Measurements from ENCODE around the gene RELL1. TPM values are rescaled to one million over a fixed set of nuclear protein-coding genes. Genes with fewer than 3 reads are reported as not detected.

Gene RELL1
- polyA plus RNA-seq, 1 donor from 2014 or later: 0.47 TPM

GRCh38 chr4:37628977-37629609 is 57.1 kb downstream of the RELL1 start:
- no peaks in the 10 kb centered on the region for H3K79me2 ChIP-seq (replicated peaks; ENCODE audit: insufficient read depth, low read length)
- H3K9me2 ChIP-seq (ENCODE audit: insufficient read depth, low read length): no peaks in the 10 kb centered on the region
- H3K4me3 ChIP-seq (ENCODE audit: low read length): no peak overlapping the region
- no peaks in the 10 kb centered on the region for H3K9me3 ChIP-seq (ENCODE audit: low read length)
- H3K27ac ChIP-seq (ENCODE audit: low read length): no peak overlapping the region
- no peaks in the 10 kb centered on the region for H3F3A ChIP-seq (ENCODE audit: insufficient read depth, low read length, poor library complexity, severe bottlenecking)
- H4K20me1 ChIP-seq (ENCODE audit: insufficient read depth): no peaks in the 10 kb centered on the region
- H3K4me2 ChIP-seq (ENCODE audit: low read length): no peak overlapping the region
- no peak overlapping the region for H2AFZ ChIP-seq (ENCODE audit: low read depth, low read length)
- H3K36me3 ChIP-seq (ENCODE audit: insufficient read depth, low read length): no peaks in the 10 kb centered on the region
- H3K27me3 ChIP-seq (ENCODE audit: insufficient read depth, low read depth, low read length): no peaks in the 10 kb centered on the region
- TF ChIP-seq, protein P1, sequence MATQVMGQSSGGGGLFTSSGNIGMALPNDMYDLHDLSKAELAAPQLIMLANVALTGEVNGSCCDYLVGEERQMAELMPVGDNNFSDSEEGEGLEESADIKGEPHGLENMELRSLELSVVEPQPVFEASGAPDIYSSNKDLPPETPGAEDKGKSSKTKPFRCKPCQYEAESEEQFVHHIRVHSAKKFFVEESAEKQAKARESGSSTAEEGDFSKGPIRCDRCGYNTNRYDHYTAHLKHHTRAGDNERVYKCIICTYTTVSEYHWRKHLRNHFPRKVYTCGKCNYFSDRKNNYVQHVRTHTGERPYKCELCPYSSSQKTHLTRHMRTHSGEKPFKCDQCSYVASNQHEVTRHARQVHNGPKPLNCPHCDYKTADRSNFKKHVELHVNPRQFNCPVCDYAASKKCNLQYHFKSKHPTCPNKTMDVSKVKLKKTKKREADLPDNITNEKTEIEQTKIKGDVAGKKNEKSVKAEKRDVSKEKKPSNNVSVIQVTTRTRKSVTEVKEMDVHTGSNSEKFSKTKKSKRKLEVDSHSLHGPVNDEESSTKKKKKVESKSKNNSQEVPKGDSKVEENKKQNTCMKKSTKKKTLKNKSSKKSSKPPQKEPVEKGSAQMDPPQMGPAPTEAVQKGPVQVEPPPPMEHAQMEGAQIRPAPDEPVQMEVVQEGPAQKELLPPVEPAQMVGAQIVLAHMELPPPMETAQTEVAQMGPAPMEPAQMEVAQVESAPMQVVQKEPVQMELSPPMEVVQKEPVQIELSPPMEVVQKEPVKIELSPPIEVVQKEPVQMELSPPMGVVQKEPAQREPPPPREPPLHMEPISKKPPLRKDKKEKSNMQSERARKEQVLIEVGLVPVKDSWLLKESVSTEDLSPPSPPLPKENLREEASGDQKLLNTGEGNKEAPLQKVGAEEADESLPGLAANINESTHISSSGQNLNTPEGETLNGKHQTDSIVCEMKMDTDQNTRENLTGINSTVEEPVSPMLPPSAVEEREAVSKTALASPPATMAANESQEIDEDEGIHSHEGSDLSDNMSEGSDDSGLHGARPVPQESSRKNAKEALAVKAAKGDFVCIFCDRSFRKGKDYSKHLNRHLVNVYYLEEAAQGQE (IDR thresholded peaks at IDR 0.05; ENCODE audit: borderline replicate concordance): no peak
- TF ChIP-seq EZH2 (IDR thresholded peaks at IDR 0.05; ENCODE audit: borderline replicate concordance, insufficient read depth, low read length, poor library complexity, severe bottlenecking) (no peak), RAD21 (conservative IDR thresholded peaks at IDR 0.05) (no peak), TAF1 (IDR thresholded peaks at IDR 0.05; ENCODE audit: low read depth) (no peak), SMC3 (conservative IDR thresholded peaks at IDR 0.05; ENCODE audit: poor library complexity) (no peak), POLR2AphosphoS5 (IDR thresholded peaks at IDR 0.05) (no peak)
- TF ChIP-seq, protein P2, sequence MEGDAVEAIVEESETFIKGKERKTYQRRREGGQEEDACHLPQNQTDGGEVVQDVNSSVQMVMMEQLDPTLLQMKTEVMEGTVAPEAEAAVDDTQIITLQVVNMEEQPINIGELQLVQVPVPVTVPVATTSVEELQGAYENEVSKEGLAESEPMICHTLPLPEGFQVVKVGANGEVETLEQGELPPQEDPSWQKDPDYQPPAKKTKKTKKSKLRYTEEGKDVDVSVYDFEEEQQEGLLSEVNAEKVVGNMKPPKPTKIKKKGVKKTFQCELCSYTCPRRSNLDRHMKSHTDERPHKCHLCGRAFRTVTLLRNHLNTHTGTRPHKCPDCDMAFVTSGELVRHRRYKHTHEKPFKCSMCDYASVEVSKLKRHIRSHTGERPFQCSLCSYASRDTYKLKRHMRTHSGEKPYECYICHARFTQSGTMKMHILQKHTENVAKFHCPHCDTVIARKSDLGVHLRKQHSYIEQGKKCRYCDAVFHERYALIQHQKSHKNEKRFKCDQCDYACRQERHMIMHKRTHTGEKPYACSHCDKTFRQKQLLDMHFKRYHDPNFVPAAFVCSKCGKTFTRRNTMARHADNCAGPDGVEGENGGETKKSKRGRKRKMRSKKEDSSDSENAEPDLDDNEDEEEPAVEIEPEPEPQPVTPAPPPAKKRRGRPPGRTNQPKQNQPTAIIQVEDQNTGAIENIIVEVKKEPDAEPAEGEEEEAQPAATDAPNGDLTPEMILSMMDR (IDR thresholded peaks at IDR 0.05; ENCODE audit: poor library complexity, severe bottlenecking): no peak
- H3K9ac ChIP-seq (ENCODE audit: low read length): no peak overlapping the region

- H3K9me3 ChIP-seq (ENCODE audit: low read length): no peaks in the 10 kb centered on the region
- H3K4me2 ChIP-seq (ENCODE audit: low read length): no peak overlapping the region
- no peak for TF ChIP-seq EP300 (conservative IDR thresholded peaks at IDR 0.05; ENCODE audit: poor library complexity, severe bottlenecking)
- TF ChIP-seq POLR2AphosphoS5 (IDR thresholded peaks at IDR 0.05): no peak
- no peak for TF ChIP-seq MXI1 (conservative IDR thresholded peaks at IDR 0.05; ENCODE audit: poor library complexity, severe bottlenecking)
- TF ChIP-seq RAD21 (conservative IDR thresholded peaks at IDR 0.05): no peak
- TF ChIP-seq, protein P2 (IDR thresholded peaks at IDR 0.05; ENCODE audit: poor library complexity, severe bottlenecking): no peak
- TF ChIP-seq SMC3 (conservative IDR thresholded peaks at IDR 0.05; ENCODE audit: poor library complexity): no peak
- no peak for TF ChIP-seq EZH2 (IDR thresholded peaks at IDR 0.05; ENCODE audit: borderline replicate concordance, insufficient read depth, low read length, poor library complexity, severe bottlenecking)
- TF ChIP-seq, protein P1 (IDR thresholded peaks at IDR 0.05; ENCODE audit: borderline replicate concordance): no peak
- no peak for TF ChIP-seq TAF1 (IDR thresholded peaks at IDR 0.05; ENCODE audit: low read depth)
Observed at GRCh38 chr4:37627263-37627662, 58.9 kb downstream of the RELL1 start.

More at GRCh38 chr4:37627263-37627662, 58.9 kb downstream of the RELL1 start:
- Histone ChIP-seq H3K79me2 (replicated peaks; ENCODE audit: insufficient read depth, low read length) (no peaks in the 10 kb centered on the region), H2AFZ (ENCODE audit: low read depth, low read length) (no peak overlapping the region), H3K9me2 (ENCODE audit: insufficient read depth, low read length) (no peaks in the 10 kb centered on the region), H3K9ac (ENCODE audit: low read length) (no peak overlapping the region), H3F3A (ENCODE audit: insufficient read depth, low read length, poor library complexity, severe bottlenecking) (no peaks in the 10 kb centered on the region), H3K27me3 (ENCODE audit: insufficient read depth, low read depth, low read length) (no peaks in the 10 kb centered on the region), H4K20me1 (ENCODE audit: insufficient read depth) (no peaks in the 10 kb centered on the region), H3K36me3 (ENCODE audit: insufficient read depth, low read length) (no peaks in the 10 kb centered on the region), H3K27ac (ENCODE audit: low read length) (no peak overlapping the region), H3K4me3 (ENCODE audit: low read length) (no peak overlapping the region)

Data from neural cell (in vitro differentiated cells).